A204.1 (cell line): ENCODE data around the gene CACNA2D3.
"Not testable (repeated sequence)": the region's sequence is repeated elsewhere in the genome, so short reads cannot be mapped to it uniquely, and the experiment has no call there.

Experiments
- FAIRE-seq: peaks from 2 replicates; lab custom pipeline; 2012; peaks lifted over from hg19 to GRCh38; lab: Jason Lieb, UNC

CACNA2D3 gene

DNA sequence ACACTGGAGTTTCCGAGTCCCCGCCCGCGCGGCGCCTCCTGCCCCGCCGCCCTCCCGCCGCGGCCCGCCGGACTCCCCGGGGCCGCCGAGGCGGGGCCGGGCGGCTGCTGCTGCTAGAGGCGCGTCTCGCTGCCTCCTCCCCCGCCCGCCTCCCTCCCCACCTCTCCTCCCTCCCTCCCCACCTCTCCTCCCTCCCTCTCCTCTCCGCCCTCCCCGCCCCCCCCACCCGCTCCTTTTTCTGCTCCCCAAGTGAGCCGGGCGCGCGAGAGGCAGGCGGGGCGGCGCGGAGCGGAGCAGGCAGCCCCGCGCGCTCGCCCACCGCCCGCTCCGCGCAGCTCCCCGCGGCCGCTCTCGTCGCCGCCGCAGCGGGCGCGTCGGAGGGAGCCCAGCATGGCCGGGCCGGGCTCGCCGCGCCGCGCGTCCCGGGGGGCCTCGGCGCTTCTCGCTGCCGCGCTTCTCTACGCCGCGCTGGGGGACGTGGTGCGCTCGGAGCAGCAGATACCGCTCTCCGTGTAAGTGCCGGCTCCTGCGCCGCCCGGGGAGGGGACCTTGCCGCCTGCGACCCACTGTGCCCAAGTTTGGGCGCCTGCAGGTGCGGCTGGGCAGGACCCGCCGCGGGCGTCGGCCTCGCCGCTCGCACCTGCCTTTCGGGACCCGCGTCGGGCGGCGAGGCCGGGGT is at the start of gene CACNA2D3:
Gene CACNA2D3, plus strand, starts transcription at position 229 of the 679 bp plus-strand sequence.
- FAIRE-seq = no peak

GRCh38 chr3:54073386-54073785 is 49.0 kb upstream of the CACNA2D3 start:
- no peak for FAIRE-seq

DNA sequence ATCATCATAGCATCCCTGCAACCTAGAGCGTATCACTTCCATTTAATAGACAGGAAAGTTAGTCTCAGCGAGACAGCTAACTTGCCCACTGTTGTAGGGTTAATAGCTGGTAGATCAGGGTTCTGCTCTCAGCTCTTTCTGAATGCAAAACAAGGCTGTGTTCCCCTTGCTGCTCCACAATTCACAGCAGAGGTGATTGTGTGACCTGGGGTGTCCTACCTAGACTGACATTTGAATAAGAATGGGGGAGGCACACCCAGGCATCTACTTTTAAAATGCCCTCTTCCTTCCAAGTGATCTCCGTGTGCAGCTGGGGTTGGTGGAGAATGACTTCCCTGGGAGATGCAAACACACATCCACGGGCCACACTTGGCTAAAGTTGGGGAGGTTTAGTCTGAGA is 43.0 kb upstream of the CACNA2D3 start:
- FAIRE-seq = no peak

- no peak for FAIRE-seq
Measured at GRCh38 chr3:54079730-54080325, 42.5 kb upstream of the CACNA2D3 start.

DNA sequence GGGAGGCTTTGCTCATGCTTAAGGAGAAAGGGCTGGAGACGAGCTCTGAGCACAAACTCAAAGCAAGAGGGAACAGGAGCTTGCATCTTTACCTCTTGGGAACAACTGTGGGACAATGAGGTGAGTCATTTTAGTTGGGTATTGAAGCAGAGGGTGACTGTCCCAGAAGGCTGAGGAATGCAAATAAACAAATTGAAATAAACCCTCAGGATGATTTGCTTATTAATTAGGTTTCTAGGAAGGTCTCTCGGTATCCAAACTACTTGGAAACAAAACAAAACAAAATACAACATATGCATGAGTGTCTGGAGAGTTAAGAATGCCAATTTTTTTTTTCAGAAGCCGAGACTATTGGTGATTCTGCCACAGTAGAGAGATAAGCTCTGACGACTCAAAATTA is 38.4 kb upstream of the CACNA2D3 start:
- FAIRE-seq = no peak

GRCh38 chr3:54085936-54086335 is 36.4 kb upstream of the CACNA2D3 start:
- FAIRE-seq = no peak

DNA sequence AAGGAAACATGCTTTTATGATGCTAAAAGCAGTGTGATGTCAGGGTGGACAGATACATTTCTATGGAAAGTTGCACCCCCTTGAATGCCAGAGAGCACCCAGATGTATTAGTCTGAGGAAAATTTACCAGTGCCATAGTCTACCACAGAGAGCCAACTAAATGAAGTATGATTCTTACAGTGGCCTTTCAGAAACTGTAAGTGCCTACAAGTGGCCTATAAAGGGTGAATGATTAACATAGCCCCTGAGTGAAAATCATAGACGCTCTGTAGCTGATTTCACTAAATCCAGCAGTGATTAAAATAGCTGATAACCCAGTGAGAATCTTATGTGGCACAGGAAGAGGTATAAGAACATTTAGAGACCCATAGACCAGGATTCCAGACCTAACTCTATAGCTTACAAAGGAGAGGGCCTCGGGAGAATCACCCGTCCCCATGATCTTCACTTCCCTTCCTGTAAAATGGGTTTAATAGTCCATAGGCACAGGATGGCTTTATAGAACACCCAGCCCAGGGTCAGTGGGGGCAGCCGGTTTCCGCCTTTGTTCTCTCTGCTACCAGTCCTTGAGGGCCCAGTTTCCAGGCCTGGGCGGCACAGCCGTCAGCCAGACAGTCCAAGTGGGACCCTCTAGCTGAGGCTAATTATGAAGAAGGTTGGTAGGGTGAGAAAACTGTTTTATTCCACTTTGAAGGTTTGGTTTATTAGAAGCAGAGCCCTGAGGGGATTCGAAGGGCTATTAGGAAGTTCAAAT is 35.5 kb upstream of the CACNA2D3 start:
- no peak for FAIRE-seq

DNA sequence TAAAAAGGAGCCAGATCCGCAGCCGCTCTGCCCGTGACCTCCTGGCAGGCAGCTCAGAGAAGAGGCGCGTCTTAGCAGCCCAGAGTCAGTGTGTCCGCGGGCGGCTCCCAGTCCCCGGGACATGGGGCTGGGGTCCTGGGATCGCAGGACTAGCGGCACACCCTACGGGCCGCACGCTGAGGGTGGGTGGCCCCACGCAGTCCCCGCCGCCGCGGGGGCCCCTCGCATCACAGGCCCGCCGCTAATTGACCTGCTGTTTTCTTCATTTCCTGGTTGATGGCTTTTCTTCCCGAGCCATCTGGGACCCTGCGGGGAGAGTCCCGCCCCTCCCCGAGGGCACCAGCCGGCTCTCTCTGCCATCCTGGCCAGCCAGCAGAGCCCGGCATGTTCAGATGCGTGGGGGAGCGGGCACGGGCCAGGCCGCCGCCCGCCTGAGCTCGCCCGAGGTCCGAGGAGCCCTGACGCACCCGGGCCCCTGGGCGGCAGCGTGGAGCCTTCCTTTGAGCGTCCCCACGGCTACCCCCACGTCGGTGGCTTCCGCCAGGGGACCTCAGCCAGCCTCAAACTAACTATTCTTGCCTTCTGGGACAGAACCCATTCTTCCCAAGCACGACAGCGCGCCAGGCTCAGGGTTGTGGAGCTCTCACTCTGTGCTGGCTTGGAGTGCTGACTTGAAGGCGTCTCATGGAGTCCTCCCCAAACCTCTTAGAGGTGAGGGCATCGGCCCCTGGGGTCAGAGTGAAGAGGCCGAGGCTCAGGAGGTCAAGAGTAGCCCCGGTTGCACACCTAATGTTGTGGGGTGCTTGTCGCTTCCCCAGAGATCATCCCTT is 34.6 kb upstream of the CACNA2D3 start:
- no peak for FAIRE-seq

GRCh38 chr3:54093491-54094248 is 28.7 kb upstream of the CACNA2D3 start:
- no peak for FAIRE-seq

GRCh38 chr3:54094926-54095325 is 27.4 kb upstream of the CACNA2D3 start:
- no peak for FAIRE-seq

DNA sequence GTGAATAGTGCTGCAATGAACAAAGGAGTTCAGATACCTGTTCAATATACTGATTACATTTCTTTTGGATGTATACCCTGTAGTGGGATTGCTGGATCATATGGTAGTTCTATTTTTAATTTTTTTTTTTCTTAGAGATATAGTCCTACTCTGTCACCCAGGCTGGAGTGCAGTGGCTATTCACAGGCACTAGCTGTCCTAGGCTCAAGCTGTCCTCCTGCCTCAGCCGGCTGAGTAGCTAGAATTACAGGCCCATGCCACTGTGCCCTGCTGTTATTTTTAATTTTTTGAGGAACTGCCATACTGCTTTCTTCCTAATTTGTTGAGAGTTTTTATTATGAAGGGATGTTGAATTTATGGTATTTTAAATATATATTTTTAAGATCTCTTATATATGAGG is 23.0 kb upstream of the CACNA2D3 start:
- no peak for FAIRE-seq

DNA sequence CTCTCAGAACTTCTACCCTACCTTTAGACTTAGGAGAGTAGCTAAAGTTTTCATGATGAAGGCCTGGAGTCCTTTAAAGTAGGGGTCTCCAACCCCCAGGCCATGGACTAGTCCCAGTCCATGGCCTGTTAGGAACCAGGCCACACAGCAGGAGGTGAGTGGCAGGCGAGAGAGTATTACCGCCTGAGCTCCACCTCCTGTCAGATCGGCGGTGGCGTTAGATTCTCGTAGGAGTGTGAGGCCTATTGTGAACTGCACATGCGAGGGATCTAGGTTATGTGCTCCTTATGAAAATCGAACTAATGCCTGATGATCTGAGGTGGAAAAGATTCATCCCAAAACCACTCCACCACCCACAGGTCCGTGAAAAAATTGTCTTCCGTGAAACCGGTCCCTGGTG is 18.3 kb upstream of the CACNA2D3 start:
- no peak for FAIRE-seq

- FAIRE-seq = not testable (repeated sequence)
Measured at GRCh38 chr3:54116129-54116528, 6.2 kb upstream of the CACNA2D3 start.

DNA sequence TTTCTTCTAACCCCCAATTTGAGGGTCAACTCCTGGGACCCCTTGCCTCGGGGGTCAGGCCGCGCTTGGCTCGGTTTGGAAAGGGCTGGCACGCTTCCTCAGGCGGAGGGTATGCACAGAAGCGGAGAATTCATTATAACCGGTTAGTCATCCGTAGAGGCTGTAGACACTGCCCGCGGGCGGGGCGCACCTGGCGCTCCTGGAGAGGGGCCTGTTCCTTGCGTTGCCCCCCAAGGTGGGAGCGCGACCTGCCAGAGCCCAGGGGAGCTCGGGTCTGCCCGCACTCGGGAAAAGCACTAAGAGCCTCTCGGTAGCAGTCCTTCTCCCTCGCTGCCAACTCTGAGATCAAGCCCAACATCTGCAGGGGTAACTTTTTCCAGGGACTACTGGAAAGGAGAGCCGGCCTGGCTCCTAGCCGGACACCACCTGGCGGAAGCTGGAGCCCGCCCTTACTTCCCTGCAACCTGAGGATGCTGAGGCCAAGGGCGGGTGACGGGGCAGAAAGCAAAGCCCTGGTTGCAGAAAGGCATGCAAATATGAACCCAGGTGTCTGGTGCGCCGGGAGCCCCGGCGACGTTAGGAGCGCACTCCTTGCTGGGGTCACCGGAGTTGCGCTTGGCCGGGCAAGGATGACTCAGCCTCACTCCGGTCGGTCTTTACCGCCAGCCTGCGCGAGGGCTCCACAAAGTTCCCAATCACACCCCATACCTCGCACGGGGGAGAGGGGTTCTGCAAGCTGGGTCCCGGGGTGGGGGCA is 1.5 kb upstream of the CACNA2D3 start:
- FAIRE-seq = no peak

GRCh38 chr3:54121414-54122323 is 683 bp upstream of the CACNA2D3 start:
- no peak for FAIRE-seq

DNA sequence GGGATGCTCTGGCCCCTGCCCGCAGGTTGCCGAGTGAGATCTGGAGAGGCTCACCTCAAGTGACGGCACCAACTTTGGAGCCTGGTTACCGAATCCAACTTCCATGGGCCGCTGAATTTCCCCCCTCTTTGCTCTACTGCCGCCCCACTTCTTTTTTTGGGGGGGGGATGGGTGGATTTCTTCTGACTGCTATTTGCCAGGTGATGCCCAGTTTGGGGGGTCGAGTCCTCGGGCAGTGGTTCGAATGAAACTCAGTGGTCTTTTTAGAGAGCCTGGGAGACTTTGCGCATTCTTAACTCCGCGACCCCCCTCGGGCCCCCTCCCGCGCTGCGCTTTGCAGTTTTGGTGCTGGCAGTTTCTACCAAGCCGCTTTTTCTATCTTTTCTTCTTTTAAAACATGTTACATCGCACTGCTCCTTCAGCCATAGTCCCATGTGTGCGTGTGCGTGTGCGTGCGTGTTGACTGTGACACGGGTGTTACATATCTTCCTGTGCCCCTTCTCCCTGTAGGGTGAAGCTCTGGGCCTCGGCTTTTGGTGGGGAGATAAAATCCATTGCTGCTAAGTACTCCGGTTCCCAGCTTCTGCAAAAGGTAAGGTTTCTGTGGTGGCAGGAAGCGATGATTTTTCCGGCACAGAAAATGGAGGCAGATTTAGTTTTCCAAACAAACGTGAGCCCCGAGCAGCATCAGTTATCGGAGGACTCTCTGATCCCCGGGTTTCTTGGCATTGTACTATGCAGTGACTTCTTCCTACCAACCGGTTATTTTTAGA is 837 bp downstream of the CACNA2D3 start:
- no peak for FAIRE-seq

DNA sequence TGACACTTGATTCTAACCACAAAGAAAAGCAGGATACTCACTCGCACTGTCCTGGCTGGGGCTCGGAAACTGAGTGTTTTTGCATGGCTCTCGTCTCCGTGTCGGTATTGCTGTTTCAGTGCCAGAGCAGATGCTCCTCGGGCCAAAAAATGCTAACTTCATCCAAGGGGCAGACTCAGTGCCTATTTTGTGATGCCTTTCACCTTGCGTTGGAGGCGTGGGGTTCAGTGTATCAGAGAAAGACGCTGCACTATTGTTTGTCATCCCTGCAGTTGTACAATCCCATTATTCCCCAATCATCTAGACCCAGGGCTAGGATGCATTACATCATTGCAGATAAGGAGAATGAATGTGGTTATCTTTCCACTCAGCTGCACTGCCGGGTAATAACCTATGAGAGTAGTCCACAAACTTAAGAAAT is 1.4 kb downstream of the CACNA2D3 start:
- no peak for FAIRE-seq

GRCh38 chr3:54125300-54125699 is 2.9 kb downstream of the CACNA2D3 start:
- no peak for FAIRE-seq

DNA sequence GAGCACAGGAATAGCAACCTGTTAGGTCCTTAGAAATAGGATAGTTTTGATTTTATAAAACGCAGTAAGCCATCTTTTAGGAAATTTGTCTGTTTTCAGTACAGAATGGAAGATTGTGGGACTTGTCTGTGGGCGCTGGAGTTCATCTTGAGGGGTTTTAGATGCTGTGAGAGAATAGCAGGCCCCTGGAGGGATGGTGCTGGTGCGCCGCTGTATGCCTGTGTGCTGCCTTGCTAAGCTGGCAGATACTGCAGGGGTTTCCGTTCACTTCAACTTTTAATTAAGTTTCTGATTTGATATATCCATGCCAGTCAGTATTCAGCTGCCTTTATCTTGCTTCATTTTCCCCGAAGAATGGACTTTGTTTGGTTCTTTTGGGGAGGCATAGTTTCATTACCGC is 4.2 kb downstream of the CACNA2D3 start:
- no peak for FAIRE-seq
